Thyroid gland (tissue), 4 donors: ENCODE measurements around the gene STAP2. TPM values are rescaled to one million over a fixed set of nuclear protein-coding genes. Genes with fewer than 3 reads are reported as not detected.
"Not testable (repeated sequence)": the region's sequence is repeated elsewhere in the genome, so short reads cannot be mapped to it uniquely, and the experiment has no call there.

ENCODE experiments used
- DNase-seq, 2 donors: peaks; one replicate each; pipeline ENCODE4 v3.0.0-alpha.2; 2019
- H3K27ac ChIP-seq, 3 donors: fragments of 200-600 bp; sonication (generic); 1 replicate in 2 of 3; 2 replicates in 1 of 3; pipeline ENCODE4 v1.5.1; 2016 to 2019; ENCODE audit warnings: mild to moderate bottlenecking in 1 of 3, moderate library complexity in 1 of 3
- H3K27me3 ChIP-seq: fragments of 200-600 bp; sonication (generic); one replicate; pipeline ENCODE4 v1.5.1; 2019
- H3K36me3 ChIP-seq, 2 donors: fragments of 200-600 bp; sonication (generic); one replicate each; pipeline ENCODE4 v1.5.1; 2016 to 2019
- H3K4me1 ChIP-seq, 2 donors: fragments of 200-600 bp; sonication (generic); one replicate each; pipeline ENCODE4 v1.5.1; 2017 to 2019
- H3K4me3 ChIP-seq, 3 donors: fragments of 200-600 bp; sonication (generic); replicated peaks in 1 of 3; 1 replicate in 2 of 3; 2 replicates in 1 of 3; pipeline ENCODE4 v1.5.1; 2016; ENCODE audit warnings: mild to moderate bottlenecking in 1 of 3
- H3K9me3 ChIP-seq: fragments of 200-600 bp; sonication (generic); one replicate; pipeline ENCODE4 v1.5.1; 2017
- POLR2A ChIP-seq, 2 donors: fragments of 450-650 bp; IDR thresholded peaks; one replicate each; pipeline ENCODE4 v1.6.1; 2017; ENCODE audit warnings: antibody characterized with exemption in 2 of 2, mild to moderate bottlenecking in 2 of 2, moderate library complexity in 1 of 2
- WGBS, 2 donors: methylation state at CpG; one replicate each; pipeline ENCODE4 v1.1.5; 2017; 5-methylcytosine and 5-hydroxymethylcytosine counted together
- intact Hi-C: fragments of 100-400 bp; cut with DNase I; formaldehyde crosslinking; loops from one replicate; pipeline ENCODE4 v1.15.1; 2023
- total RNA-seq, 4 donors: library from RNA; depleted of rRNA; stranded (reverse); fragments of >200 nt; gene quantifications; one replicate each; pipeline ENCODE4 v1.2.3, GENCODE V29; 2016
- TF ChIP-seq, protein P1 (sequence below), 6 experiments: fragments of 200-600 bp in 3 of 6; fragments of 450-650 bp in 3 of 6; sonication (generic) in 3 of 6; IDR thresholded peaks; one replicate each; pipeline ENCODE4 v1.5.1; 2016 to 2019; ENCODE audit warnings: antibody characterized with exemption in 6 of 6, mild to moderate bottlenecking in 2 of 6, inconsistent platforms in 1 of 6, moderate library complexity in 1 of 6

STAP2 gene
- total RNA-seq, 4 donors from 2014 or later: 12.1 to 50.6 (median 29.7) TPM

DNA sequence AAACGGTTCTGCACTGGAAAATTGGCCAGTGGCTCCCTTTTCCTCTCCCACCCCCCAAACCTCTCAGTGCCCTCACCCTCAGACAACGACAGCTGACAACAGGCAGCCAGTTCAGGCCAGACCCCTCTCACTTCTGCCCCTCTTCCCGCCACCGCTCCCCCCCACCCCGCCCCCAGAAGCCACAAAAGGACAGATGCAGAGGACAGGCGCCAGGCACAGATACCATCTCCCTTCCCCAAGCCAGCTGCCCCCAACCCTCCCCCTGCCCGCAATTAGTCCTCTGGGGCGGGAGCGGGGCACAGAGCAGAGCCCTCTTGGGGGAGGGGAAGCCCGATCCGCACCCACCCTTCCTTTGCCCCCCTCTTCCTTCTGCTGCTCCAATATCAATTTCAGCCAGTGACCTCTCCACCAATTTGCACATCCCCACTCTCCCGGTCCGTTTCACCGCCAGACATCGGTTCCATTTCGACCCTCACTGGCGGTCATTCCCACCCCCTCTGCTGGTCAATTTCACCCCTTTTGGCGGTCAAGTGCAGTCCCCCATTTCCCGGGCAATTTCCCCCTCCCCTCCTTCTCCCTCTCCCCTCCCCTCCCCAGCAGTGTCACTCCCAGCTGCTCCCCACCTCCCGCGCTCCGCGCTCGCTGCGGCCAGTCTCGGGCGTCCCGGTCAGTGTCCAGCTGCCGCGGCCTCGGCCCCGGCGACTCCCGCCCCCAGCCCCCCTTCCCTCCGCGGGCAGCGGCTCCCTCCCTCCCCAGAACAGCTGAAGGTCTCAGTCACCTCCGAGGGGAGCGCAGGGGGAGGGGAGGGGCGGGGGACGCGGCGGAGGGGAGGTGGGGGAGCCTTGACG is 60.0 kb downstream of the STAP2 start, which contains the start of gene SHD:
SHD (plus strand) TSS at position 848 of the 848 bp plus-strand sequence. CDS start 798 bp downstream, outside the sequence.
- no peak for DNase-seq
- Histone ChIP-seq H3K9me3 (no peaks in the 10 kb centered on the region), H3K27ac (no peak within 1 kb of the TSS), H3K36me3 (no peaks in the 10 kb centered on the region), H3K4me3 (no peak within 1 kb of the TSS), H3K4me1 (peaks cover 0 to 9% of the 10 kb centered on the region in 2 donors), H3K27me3 (peaks cover 16% of the 10 kb centered on the region)
- TF ChIP-seq, protein P1, sequence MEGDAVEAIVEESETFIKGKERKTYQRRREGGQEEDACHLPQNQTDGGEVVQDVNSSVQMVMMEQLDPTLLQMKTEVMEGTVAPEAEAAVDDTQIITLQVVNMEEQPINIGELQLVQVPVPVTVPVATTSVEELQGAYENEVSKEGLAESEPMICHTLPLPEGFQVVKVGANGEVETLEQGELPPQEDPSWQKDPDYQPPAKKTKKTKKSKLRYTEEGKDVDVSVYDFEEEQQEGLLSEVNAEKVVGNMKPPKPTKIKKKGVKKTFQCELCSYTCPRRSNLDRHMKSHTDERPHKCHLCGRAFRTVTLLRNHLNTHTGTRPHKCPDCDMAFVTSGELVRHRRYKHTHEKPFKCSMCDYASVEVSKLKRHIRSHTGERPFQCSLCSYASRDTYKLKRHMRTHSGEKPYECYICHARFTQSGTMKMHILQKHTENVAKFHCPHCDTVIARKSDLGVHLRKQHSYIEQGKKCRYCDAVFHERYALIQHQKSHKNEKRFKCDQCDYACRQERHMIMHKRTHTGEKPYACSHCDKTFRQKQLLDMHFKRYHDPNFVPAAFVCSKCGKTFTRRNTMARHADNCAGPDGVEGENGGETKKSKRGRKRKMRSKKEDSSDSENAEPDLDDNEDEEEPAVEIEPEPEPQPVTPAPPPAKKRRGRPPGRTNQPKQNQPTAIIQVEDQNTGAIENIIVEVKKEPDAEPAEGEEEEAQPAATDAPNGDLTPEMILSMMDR (IDR thresholded peaks at IDR 0.05): no peak
- no peak for TF ChIP-seq POLR2A (IDR thresholded peaks at IDR 0.05)
- intact Hi-C loops: no loop called here
- 3 to 4% methylated on average over 21 to 26 of the region's 44 CpGs for WGBS, 2 donors

GRCh38 chr19:4278010-4278409 is 60.6 kb downstream of the STAP2 start:
- H3K27me3 ChIP-seq: peaks cover 16% of the 10 kb centered on the region
- TF ChIP-seq, protein P1 (IDR thresholded peaks at IDR 0.05): no peak
- TF ChIP-seq POLR2A (IDR thresholded peaks at IDR 0.05): no peak
- no peaks in the 10 kb centered on the region for H3K9me3 ChIP-seq
- peaks cover 0 to 9% of the 10 kb centered on the region in 2 donors for H3K4me1 ChIP-seq
- no peak overlapping the region for H3K27ac ChIP-seq
- H3K4me3 ChIP-seq: no peak overlapping the region
- no peak for DNase-seq
- intact Hi-C loops: no loop called here
- H3K36me3 ChIP-seq: no peaks in the 10 kb centered on the region
- WGBS, 2 donors: 11 to 19% methylated on average over 4 of the region's 4 CpGs

- intact Hi-C loops: no loop called here
- Histone ChIP-seq H3K4me1 (peaks cover 0 to 9% of the 10 kb centered on the region in 2 donors), H3K4me3 (no peak overlapping the region), H3K9me3 (no peaks in the 10 kb centered on the region), H3K36me3 (no peaks in the 10 kb centered on the region), H3K27ac (no peak overlapping the region), H3K27me3 (peaks cover 16% of the 10 kb centered on the region)
- no peak for DNase-seq
- 41 to 43% methylated on average over 16 of the region's 16 CpGs for WGBS, 2 donors
- no peak for TF ChIP-seq POLR2A (IDR thresholded peaks at IDR 0.05)
- TF ChIP-seq, protein P1 (IDR thresholded peaks at IDR 0.05): no peak
Observed at GRCh38 chr19:4277191-4277696, 61.4 kb downstream of the STAP2 start.

GRCh38 chr19:4274321-4274686 is 64.3 kb downstream of the STAP2 start:
- 84 to 89% methylated on average over 6 of the region's 6 CpGs for WGBS, 2 donors
- H3K27ac ChIP-seq, H3K4me3 ChIP-seq, DNase-seq, intact Hi-C loops, H3K36me3 ChIP-seq, H3K4me1 ChIP-seq, H3K9me3 ChIP-seq, H3K27me3 ChIP-seq: not testable (repeated sequence)

Other genes with a start within 250 kb of the STAP2 start
- 10 to 100 TPM; 59.4 to 95.3 (median 81.8) TPM for gene MAP2K2, start 214.7 kb downstream of the STAP2 start, total RNA-seq
- gene CREB3L3, start 185.2 kb downstream of the STAP2 start, total RNA-seq: not detected
- gene SIRT6, start 156.3 kb downstream of the STAP2 start, total RNA-seq: 10 to 100 TPM; 11.9 to 39.3 (median 20.0) TPM
- gene ANKRD24, start 156.1 kb downstream of the STAP2 start, total RNA-seq: 1 to 10 TPM in 1 of 4 donors, under 1 TPM in 3; 0.54 to 1.2 (median 0.77) TPM
- 1 to 10 TPM in 3 of 4 donors, under 1 TPM in 1; 0.49 to 4.5 (median 2.0) TPM for gene EBI3, start 109.3 kb downstream of the STAP2 start, total RNA-seq
- gene YJU2, start 91.7 kb downstream of the STAP2 start, total RNA-seq: 10 to 100 TPM; 25.9 to 34.1 (median 31.3) TPM
- not detected for gene SHD, start 59.6 kb downstream of the STAP2 start, total RNA-seq
- gene TMIGD2, start 36.4 kb downstream of the STAP2 start, total RNA-seq: not detected
- not detected for gene FSD1, start 34.2 kb downstream of the STAP2 start, total RNA-seq
- gene MPND, start 4.7 kb upstream of the STAP2 start, total RNA-seq: 10 to 100 TPM in 2 of 4 donors, 1 to 10 TPM in 2; 5.6 to 10.5 (median 9.3) TPM
- gene SH3GL1, start 61.7 kb upstream of the STAP2 start, total RNA-seq: 10 to 100 TPM; 33.1 to 42.4 (median 36.7) TPM
- 1 to 10 TPM; 4.1 to 5.1 (median 4.4) TPM for gene CHAF1A, start 63.8 kb upstream of the STAP2 start, total RNA-seq
- gene UBXN6, start 119.0 kb upstream of the STAP2 start, total RNA-seq: 100 to 1,000 TPM in 2 of 4 donors, 10 to 100 TPM in 2; 90.1 to 187 (median 106) TPM
- 10 to 100 TPM; 26.5 to 42.3 (median 28.4) TPM for gene HDGFL2, start 133.5 kb upstream of the STAP2 start, total RNA-seq
- 1 to 10 TPM; 1.3 to 6.6 (median 3.7) TPM for gene PLIN4, start 179.7 kb upstream of the STAP2 start, total RNA-seq
- 10 to 100 TPM in 1 of 4 donors, 1 to 10 TPM in 3; 4.1 to 12.1 (median 7.8) TPM for gene PLIN5, start 196.4 kb upstream of the STAP2 start, total RNA-seq
- 1 to 10 TPM in 2 of 4 donors, under 1 TPM in 1, not detected in 1; 0.56 to 2.7 (median 2.0) TPM for gene LRG1, start 201.2 kb upstream of the STAP2 start, total RNA-seq
- gene SEMA6B, start 220.9 kb upstream of the STAP2 start, total RNA-seq: 1 to 10 TPM; 1.2 to 9.1 (median 4.2) TPM